ENCODE results near the gene RTN4IP1.

The RTN4IP1 gene

DNA sequence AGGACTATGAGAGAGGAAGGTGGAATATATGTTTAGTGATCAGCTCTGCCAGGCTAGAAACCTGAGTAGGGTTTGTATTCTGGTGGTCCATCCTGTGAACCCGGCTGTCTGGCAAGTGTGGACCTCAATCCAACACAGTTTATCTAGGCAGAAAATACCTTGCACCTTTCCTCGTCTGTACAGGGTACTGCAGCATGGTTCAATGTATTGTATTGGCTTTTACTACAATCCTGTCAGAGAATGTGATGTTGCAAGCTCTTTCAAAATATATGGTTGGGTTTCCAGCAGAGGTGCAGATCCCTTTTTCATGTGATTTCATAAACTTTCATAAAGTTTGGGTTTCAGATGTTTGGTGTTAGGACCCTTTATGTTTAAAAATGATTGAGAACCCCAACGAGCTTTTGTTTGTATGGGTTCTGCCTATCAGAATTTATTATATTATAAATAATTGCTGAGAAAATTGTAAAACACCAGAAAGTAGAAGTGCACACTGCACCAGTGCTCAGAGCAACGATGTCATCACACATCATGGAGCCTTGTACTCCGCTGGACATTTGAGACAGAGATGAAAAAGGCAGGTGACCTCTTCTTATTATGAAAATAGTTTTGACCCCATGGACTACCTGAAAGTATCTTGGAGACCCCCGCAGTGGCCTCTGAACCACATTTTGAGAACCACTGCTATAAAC is 106.6 kb downstream of the RTN4IP1 start:
- Histone ChIP-seq H3K4me3 (ENCODE audit: extremely low read depth, insufficient read depth, low read length, poor library complexity, severe bottlenecking) (no peak overlapping the region), H3K4me1 (ENCODE audit: control insufficient read depth, insufficient read depth, low read length, poor library complexity, severe bottlenecking) (peaks cover 16% of the 10 kb centered on the region), H3K9me3 (ENCODE audit: control insufficient read depth, low read length) (no peaks in the 10 kb centered on the region), H3K27ac (ENCODE audit: low read depth, low read length, severe bottlenecking) (no peak overlapping the region), H3K36me3 (ENCODE audit: control insufficient read depth, insufficient read depth, low read length) (no peaks in the 10 kb centered on the region)
- 91 to 100% methylated on average over 2 to 3 of the region's 6 CpGs for WGBS, 2 experiments (ENCODE audit: insufficient coverage in 2 of 2)

Measured in mesodermal cell (in vitro differentiated cells).